ENCODE data around the gene TTLL11.

Gene TTLL11

DNA sequence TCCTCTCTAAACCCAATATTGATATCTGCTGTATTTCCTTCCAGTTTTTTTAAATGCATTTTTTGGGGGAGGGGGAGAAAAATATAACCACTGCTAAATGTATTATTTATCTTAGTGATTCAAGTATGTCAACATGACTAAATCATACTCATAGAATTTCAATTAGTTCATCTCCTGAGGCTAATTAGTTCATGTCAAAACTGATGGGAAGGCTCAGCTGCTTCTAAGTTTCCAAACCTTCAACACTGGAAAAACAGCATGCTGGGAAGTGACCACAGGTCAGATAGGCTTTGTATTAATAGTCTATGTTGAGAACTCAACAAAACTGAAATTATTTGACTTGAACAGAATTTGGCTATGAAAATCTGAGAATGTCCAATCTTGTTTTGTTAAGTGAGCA lies 118.7 kb downstream of the TTLL11 start:
- no peak for DNase-seq (ENCODE audit: low read depth)

DNA sequence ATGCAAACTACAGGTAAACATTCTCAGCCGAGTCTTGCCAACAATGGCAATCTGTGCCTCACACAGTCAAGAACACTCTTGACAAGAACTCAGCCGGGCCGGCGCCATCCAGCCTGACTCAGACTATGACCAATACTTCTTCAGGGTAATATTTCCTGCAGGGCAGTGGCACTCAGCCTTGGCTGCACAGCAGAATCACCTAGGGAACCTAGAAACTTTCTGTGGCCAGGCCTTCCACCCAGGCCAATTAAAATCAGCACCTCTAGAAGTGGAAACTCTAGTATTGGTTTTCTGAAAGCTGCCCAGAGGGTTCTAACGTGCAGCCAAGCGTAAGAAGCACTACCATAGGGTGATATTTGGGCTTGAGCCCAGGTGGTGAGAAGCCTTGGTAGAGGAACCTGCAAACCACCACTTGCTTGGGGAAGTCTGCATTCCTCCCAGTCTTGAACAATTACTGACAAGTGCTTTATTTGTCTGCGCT lies 120.6 kb downstream of the TTLL11 start:
- no peak for DNase-seq (ENCODE audit: low read depth)

DNA sequence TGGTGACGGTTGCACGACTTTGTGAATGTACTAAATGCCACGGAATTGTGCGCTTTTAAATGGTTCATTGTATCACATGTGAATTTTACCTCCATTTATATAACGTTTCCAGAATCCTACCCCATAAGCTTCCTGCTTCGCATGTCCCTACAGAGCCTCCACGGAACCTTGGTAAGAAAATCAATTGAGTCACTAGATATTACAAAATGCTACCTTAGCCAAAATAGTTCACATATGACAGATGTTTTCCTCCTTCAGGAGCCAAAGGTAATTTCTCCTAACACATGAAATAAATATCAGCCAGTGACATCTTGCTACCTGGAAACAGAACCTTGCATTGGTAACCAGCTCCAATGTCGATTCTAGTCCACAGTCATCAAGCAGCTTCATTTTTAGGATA lies 125.1 kb downstream of the TTLL11 start:
- no peak for DNase-seq (ENCODE audit: low read depth)

DNA sequence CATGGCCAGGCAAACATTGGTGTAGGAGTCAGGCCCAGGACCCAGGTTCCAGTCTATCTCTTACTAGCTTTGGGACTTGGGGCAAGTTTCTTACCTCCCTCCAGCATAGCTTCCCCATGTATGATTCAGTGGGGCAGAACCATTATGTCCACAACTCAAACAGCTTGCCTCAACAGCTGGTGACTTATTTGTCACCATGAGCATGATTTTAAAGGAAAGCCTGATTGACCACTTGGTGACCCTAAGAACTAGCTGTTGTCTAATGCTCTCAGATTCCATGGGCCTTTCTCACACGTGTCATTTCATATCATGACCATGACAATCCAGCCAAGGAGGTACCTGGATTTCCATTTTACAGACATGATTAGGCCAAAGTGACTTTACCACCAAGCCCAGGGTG lies 126.4 kb downstream of the TTLL11 start:
- DNase-seq (ENCODE audit: low read depth) = no peak

DNA sequence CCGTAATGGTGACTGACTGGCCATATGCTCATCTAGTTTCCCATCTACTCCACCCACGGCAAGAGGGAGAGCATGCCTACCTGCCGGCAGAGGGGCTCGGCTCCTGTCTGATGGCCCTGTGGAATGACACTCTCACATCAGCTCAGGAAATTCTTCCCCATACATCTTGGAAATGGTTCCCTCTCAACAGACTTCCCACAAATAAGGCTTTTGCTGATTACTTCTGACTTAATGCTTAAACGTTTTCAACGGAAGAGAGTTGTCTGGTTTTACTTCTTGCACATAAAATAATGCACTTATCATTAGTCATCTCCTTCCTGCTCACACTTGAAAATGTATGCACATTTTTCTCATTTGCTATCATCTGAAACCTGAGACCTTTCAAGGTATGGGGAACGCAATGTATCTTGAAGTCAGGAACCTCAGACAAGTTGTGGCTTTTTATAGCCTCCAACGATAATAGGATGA lies 129.5 kb downstream of the TTLL11 start:
- no peak for DNase-seq (ENCODE audit: low read depth)

DNA sequence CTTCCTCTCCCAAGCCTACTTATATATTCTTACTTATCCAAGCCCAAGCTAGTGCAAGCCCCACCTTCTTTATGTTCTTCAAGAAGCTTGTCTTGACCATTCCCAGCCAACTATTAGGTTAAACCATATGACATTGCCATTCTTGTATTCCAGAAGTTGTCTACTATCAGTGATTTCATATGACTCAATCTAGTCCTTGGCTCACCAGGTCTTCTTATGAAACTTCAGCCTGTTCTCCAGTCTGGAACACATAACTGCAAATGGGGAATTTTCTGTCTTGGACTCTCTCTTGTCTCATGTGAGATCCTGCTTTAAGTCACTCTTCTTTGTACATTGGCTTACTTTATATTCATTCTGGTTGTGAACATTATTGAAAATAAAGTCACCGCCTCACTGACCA lies 130.7 kb downstream of the TTLL11 start:
- no peak for DNase-seq (ENCODE audit: low read depth)

DNA sequence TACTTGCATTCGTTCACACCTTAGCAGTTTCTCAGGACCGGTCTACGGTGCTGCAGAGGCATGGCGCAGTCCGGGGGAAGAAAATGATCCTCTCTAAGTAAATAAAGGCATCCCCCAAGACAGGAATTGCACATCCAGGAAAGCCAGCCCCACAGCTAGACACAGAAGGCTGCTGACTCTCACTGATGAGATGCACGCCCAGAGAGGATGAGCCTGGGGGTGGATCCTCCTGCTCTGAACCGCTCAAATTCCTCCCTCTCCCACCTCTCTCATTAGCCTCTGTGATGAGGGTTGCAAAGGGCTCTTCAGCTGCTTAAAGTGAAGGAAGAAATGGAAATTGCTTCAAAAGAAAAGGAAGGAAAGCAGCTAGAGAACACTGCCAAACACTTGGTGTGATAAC lies 132.4 kb downstream of the TTLL11 start:
- DNase-seq (ENCODE audit: low read depth) = no peak

DNA sequence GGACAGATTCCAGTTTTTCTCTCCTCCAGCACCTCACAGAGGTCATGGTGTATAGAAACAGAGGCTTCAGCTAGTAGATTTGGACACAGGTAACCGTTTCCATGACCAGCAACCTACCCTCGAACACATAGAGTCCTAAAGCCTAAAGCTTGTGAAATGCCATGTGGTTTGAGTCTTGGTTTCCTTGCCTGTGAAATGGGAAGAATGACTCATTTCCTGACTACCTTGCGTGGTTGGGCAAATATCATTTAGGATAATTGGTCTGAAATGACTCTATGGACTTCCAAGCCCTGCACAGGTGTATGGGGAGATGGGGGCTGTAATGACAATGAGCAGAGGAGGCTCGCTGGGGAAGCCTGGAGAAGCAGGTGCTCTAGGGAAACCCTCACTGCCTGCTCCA lies 134.6 kb downstream of the TTLL11 start:
- DNase-seq (ENCODE audit: low read depth) = no peak

DNA sequence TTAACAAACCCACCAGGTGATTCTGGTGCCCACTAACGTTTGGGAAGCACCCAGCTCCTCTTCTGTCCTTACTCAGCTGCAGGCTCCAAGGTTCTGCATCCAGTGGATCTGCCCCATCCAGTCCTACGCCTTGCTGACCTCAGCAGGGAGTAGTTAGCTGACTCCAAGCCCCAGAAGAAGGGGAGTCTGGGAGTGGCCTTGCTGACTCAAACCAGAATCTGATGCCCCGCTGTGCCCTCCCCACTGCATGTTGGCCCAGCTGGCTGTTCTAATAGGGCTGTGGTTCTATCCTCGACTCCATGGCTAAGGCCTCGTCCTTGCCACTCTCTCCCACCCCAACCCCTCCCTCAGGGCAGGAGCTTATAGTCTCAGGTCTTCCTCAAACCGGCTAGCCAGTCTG lies 136.3 kb downstream of the TTLL11 start:
- no peak for DNase-seq (ENCODE audit: low read depth)

DNA sequence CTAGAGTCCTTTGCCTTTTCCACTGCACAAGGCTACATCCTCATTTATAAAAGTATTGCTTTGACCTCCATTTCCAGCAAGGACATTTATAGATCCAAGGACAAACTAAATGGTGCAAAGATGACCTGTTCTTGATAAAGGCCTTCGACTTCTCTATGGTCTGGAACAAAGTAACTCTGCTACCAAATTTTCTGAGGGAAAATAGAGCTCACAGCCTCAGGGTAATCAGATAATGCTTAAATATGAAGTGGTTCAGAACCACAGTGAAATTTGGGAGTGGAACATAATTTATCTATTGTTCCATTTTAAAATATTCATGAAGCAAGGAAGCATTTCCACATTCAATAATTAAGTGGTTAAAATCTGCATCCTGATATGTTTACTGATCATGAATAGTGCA lies 137.5 kb downstream of the TTLL11 start:
- DNase-seq (ENCODE audit: low read depth) = no peak

DNA sequence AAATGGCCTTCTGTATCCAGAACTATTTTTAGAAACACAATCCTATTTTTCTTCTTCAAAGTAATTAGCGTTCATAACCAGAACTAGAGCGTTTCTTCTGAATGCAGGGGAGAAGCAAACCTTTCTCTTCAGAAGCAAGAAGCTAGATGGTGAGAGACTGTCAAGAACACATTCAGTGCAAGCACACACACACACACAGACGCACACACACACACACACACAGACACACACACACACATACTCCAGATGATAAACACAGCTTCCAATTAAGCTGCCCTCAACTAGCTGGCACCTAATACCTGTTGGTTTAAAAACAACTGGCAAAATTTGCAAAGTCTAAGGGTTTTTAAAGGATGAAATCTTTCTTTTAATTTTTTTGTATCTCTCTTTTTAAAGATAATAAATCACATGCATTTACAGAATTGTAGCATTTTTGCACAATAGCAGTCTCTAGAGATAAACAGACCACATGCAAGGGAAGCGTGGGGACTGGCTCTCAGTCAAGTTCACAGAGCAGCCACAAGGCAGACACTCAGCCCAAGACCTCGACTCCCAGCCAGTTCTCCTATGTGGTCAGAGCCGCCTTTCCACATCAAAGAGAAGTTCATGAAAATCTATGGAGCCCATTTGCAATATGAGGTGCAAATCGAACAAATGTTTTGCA lies 138.5 kb downstream of the TTLL11 start:
- no peak for DNase-seq (ENCODE audit: low read depth)

DNA sequence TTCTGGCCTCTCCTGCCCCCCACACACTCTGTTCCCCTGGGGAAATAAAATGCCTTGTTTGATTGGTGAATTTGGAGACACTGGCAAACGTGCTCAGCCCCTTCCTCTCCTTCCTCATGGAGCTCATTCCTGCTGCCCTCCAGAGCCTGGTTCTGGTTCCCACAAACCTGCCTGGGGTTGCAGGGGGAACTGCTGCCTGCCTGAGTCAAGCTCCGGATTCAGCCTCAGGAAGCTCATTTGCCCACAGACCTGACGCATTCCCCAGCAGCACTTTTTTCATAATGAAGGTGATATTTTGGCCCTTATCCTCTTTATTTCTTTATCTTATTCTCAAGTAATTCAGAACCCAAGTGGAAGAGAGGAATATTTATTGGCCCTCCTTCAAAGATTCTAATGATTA lies 140.5 kb downstream of the TTLL11 start:
- no peak for DNase-seq (ENCODE audit: low read depth)

DNA sequence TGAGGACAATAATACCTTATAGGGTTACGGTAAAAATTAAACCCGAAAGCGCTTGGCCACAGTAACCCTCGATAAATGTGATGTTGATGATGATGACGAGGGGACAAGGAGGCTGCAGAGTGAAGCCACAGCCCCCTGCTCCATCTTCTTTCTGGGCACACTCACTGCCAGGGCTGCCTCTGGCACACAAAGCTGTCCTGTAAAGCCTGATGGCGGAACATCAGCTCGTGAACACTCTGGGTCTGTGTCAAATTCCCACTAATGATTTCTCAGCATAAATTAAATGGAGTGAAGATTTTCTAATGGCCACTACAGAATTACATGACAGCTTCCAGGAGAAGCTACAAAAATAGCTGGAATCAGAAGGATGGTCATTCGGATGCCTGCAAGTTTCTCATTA lies 142.2 kb downstream of the TTLL11 start:
- no peak for DNase-seq (ENCODE audit: low read depth)

DNA sequence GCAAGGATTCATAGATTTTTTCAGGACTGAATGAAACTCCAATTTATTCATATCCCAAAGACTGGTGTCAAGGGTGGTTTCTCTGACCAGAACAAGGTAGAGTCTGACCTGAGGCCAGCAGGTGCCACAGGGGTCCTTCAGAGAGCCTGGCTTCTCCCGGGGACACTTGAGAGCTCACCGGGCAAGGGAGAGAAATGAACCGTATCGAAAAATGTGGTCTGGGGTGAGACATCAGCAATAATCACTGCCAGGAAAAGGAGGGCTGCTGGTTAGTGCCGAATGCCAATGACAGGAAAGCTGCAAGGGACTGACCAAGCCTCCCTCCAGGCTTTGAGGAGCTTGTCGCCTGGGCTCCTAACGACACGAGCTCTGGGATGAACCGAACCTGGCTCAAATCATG lies 142.7 kb downstream of the TTLL11 start:
- no peak for DNase-seq (ENCODE audit: low read depth)

DNA sequence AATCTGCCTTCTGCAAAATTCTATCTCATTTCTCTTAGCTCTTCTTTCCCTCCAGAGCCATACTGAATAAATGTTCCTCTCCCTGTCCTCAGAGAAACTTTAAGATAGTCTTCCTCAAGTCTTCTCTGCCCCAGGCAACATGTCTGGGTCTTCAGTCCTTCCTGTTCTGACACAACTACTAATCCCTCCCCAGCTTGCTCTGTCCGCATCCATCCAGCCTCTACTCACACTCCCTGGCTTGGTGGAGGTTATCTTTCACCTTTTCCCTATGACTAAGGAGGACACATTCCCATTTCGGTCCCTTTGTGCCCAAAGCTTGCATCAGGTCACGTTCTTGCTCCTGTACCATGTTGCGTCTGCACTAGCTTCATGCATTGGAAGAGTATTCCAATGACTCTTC lies 143.3 kb downstream of the TTLL11 start:
- no peak for DNase-seq (ENCODE audit: low read depth)

DNA sequence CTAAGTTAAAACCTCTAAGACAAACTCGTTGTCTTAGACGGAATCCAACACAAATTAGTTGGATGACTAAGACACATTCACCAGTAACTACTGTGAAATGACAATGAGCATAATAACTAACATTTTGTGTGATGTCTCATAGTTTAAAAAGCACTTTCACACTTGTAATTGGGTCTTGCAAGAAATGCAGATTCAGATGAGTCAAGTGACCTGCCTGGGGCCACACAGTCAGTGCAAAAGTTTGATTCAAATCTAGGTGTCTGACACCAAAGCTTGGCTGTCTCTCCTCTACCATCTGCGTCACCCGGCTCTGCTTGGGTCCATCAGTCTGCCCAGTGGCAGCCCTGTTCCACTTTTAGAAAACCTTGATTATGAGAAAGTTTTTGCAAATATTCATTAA lies 143.7 kb downstream of the TTLL11 start:
- no peak for DNase-seq (ENCODE audit: low read depth)

DNA sequence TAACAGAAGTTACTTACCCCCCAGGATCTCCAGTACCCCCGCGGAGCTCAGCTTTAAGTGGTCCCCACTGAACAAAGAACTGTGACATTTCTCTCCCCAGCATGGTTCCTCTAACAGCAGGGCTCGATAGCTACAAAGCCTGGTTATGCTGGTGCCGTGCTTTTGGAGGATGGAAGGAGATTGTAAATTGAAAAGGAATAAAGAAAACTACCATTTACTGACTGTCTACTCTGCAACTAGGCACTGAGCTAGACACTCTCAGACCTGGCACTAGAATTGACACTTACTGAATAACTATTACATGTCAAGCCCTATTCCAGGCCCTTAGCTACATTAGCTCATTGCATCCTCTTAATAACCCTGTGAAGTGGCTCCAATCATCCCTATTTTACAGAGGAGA lies 145.3 kb downstream of the TTLL11 start:
- DNase-seq (ENCODE audit: low read depth) = no peak

DNA sequence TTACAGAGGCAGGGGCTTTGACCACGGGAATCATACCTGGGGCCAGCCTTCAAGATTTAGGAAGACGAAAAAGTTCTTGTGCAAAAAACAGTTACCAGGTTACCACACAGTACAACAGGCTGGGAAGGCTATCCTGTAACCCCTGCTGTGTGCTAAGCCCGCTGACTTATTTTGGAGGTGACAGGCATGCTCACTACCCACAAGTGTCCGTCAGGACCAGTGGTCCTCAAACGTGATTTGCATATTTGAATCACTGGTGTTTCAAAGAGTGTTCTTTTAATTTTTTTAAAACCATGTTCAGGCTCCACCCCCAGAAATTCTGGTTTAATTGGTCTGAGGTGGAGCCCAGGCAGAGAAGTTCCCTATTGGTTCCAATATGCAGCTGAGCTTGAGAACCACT lies 146.6 kb downstream of the TTLL11 start:
- DNase-seq (ENCODE audit: low read depth) = no peak

DNA sequence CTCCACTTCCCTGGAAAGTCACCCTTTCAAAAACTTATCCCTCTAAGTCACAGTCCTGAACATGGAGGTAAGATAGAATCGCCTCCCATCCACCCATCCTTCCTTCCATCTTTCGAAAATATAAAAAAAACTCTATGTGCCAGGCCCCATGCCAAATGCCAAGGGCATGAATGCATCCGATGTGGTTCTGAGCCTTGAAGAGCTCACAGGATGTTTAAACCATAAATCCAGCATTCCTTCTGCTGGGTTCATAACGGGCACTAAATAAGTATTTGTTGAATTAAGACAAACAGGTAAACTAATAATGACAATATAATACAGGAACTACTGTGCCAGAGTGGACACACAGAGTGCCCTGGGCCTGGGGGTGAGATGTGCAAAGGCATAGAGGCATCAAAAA lies 147.3 kb downstream of the TTLL11 start:
- no peak for DNase-seq (ENCODE audit: low read depth)

DNA sequence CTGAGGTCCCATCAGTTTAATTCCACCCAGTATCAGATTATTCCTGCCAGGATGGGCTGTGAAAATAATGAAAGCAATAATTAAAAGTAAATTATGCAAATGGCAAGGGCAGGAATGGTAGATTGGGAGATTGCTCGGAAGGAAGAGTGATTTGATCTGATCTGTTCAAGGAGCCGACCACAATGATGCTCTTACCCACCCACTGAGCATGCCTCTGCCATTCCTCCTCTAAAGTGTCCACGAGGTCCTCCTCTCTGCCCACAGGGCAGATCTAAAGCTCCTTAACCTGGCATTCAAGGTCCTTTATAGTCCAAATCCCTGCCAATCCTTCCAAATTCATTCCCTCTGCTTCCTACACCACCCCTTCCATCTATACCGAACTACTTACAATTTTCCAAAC lies 147.8 kb downstream of the TTLL11 start:
- no peak for DNase-seq (ENCODE audit: low read depth)

DNA sequence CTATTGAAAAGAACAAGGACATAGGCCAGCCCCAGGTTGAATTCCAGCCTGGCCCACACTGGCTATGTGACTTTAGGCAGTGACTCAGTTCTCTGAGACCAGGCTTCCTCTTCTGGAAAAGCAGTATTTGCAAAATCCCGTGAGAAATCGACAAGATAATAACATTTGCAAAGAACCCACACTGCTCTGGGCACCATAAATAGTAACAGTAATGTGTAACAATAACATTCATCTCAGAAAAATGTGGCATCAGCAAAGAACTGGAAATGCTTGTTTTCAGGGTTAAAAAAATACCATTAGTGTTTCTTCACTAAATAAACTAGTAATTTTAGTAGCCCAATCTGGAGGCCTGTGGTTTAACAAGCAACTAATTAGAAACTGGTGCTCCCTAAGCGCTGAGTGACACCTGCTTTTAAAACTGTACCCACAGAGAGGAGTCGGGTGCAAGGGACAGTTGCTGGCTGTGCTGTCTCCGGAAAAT lies 148.4 kb downstream of the TTLL11 start:
- no peak for DNase-seq (ENCODE audit: low read depth)

DNA sequence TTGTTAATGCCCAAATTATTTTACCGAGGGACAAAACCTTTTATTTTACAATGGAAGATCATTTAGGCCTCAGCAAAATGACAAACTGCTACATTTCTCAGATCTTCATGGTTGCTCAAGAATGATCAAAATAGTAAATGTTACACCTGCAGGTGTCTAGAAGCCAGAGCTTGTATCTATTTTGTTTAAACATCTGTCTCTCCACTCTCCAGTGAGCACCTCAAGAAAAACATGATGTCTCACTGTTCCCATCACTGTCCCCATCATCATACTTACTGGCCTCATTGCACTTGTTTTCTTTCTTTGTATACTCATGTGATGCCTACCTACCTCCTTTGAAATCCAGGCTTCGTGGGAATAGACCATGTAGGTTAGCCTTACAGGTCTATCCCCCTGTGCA lies 149.6 kb downstream of the TTLL11 start:
- no peak for DNase-seq (ENCODE audit: low read depth)

DNA sequence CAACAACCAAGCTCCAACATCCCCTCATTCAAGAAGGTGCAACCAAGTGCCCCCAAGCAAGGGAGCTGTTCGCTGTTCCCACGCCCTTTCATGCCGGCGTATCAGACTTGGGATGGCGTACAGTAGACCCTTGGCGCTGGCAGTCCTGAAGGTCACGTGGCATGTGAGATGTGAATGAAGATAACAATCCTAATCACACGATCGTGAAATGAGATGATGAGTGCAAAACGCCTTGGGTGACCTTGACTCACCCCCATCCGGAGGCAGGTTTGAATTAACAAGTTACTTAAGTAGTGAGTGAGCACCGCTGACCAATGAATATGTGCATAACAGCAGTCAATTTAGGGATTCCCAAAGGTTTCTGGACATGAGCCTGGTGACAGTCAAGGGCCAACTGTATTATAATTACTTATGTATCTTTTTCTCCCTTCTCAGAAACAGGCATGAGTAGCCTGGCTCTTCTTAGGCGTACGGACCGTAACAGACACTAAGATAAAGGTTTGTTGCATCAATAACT lies 150.2 kb downstream of the TTLL11 start:
- no peak for DNase-seq (ENCODE audit: low read depth)

DNA sequence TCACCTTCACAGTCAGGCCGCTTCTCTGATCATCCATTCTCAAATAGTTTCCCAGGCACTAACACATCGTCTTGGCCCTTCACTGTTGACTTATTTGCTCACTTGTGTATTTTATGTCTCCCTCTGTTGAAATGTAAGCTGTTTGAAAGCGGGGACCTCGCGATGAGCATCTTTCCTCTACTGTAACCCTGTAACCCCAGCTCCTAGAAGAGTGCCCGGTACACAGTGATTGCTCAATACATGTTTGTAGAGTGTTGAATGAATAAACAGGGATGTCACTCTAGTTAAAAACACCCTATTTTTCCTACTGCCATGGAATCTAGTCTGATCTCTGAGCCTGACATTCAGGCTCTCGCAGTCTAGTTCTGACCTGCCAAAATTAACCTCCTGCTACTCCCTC lies 150.8 kb downstream of the TTLL11 start:
- DNase-seq (ENCODE audit: low read depth) = no peak
